IMR-90 (cell line): ENCODE measurements around the gene CERS6. TPM values are rescaled to one million over a fixed set of nuclear protein-coding genes. Genes with fewer than 3 reads are reported as not detected.

Experiments
- ATAC-seq: fragments of 200-7000 bp; cut with Tn5 transposase; 2 replicates; pipeline ENCODE4 v1.9.1; 2020; ENCODE audit warnings: low read depth, mild to moderate bottlenecking, moderate library complexity
- BruUV-seq: library from RNA; stranded (reverse); fragments of 400-500 nt; replicated peaks from 2 replicates; lab custom pipeline; 2021; lab: Mats Ljungman, UMichigan
- CTCF ChIA-PET: fragments of 300-600 bp; formaldehyde crosslinking; extraction: SDS; loops from one replicate; lab custom pipeline; 2021; ENCODE audit warnings: antibody characterized with exemption; lab: Yijun Ruan, JAX
- POLR2A ChIA-PET: fragments of 300-600 bp; sonication (Branson Sonifier 250); formaldehyde crosslinking; loops from one replicate; lab custom pipeline; 2022; ENCODE audit warnings: antibody characterized with exemption; ENCODE audit not compliant: unreplicated experiment; lab: Charles Lee
- DNase-seq: peaks from one replicate; pipeline ENCODE4 v3.0.0; 2013
- H2AFZ ChIP-seq: replicated peaks from 2 replicates; pipeline ENCODE3; 2013; ENCODE audit warnings: low read length, mild to moderate bottlenecking; ENCODE audit not compliant: poor library complexity
- H2AK5ac ChIP-seq: 2 replicates; pipeline ENCODE4 v1.6.1; 2013; ENCODE audit warnings: low read depth, low read length, inconsistent platforms
- H2AK9ac ChIP-seq: replicated peaks from 2 replicates; pipeline ENCODE3; 2013; ENCODE audit warnings: mild to moderate bottlenecking, low read depth, low read length, moderate library complexity; ENCODE audit not compliant: poor library complexity
- H2BK120ac ChIP-seq: 2 replicates; pipeline ENCODE4 v1.6.1; 2013; ENCODE audit warnings: low read depth, low read length, inconsistent platforms
- H2BK15ac ChIP-seq: 3 replicates; pipeline ENCODE4 v1.6.1; 2013; ENCODE audit warnings: low read depth, low read length, inconsistent platforms
- H2BK20ac ChIP-seq: 2 replicates; pipeline ENCODE4 v1.6.1; 2013; ENCODE audit warnings: low read depth, mild to moderate bottlenecking, inconsistent platforms, low read length, moderate library complexity
- H2BK5ac ChIP-seq: 2 replicates; pipeline ENCODE4 v1.6.1; 2013; ENCODE audit warnings: mild to moderate bottlenecking, low read depth, low read length, inconsistent platforms; ENCODE audit not compliant: poor library complexity, severe bottlenecking
- H3K14ac ChIP-seq: replicated peaks from 2 replicates; pipeline ENCODE4 v1.6.1; 2013; ENCODE audit warnings: low read depth, low read length, inconsistent platforms
- H3K18ac ChIP-seq: 2 replicates; pipeline ENCODE4 v1.6.1; 2013; ENCODE audit warnings: low read depth, low read length, control low read depth
- H3K23ac ChIP-seq: 2 replicates; pipeline ENCODE4 v1.6.1; 2013; ENCODE audit warnings: low read depth, low read length, inconsistent platforms
- H3K27ac ChIP-seq: 2 replicates; pipeline ENCODE4 v1.5.1; 2013; ENCODE audit warnings: mild to moderate bottlenecking, control low read depth, low read length; ENCODE audit not compliant: insufficient read depth
- H3K27me3 ChIP-seq: 2 replicates; pipeline ENCODE4 v1.6.1; 2013; ENCODE audit warnings: low read length; ENCODE audit not compliant: control insufficient read depth, insufficient read depth
- H3K36me3 ChIP-seq: 2 replicates; pipeline ENCODE4 v1.6.1; 2013; ENCODE audit warnings: low read length, mixed read lengths; ENCODE audit not compliant: control insufficient read depth, insufficient read depth
- H3K4ac ChIP-seq: 2 replicates; pipeline ENCODE4 v1.6.1; 2013; ENCODE audit warnings: low read depth, low read length, inconsistent platforms
- H3K4me1 ChIP-seq: 2 replicates; pipeline ENCODE4 v1.6.1; 2013; ENCODE audit warnings: low read length, mixed read lengths; ENCODE audit not compliant: control insufficient read depth, insufficient read depth
- H3K4me2 ChIP-seq: 2 replicates; pipeline ENCODE4 v1.6.1; 2013; ENCODE audit warnings: low read depth, mild to moderate bottlenecking, control low read depth, low read length, moderate library complexity
- H3K4me3 ChIP-seq: 2 replicates; pipeline ENCODE4 v1.5.1; 2013; ENCODE audit warnings: low read depth, mild to moderate bottlenecking, control low read depth, low read length, moderate library complexity; ENCODE audit not compliant: insufficient read depth
- H3K56ac ChIP-seq: 2 replicates; pipeline ENCODE4 v1.6.1; 2013; ENCODE audit warnings: low read length, inconsistent platforms; ENCODE audit not compliant: insufficient read depth; ENCODE audit errors: extremely low read depth
- H3K79me1 ChIP-seq, 2 experiments: 2 replicates each; pipeline ENCODE4 v1.6.1; 2013; ENCODE audit warnings: low read length in 2 of 2, inconsistent platforms in 1 of 2, low read depth in 1 of 2
- H3K9ac ChIP-seq: 2 replicates; pipeline ENCODE4 v1.6.1; 2013; ENCODE audit warnings: low read depth, low read length, control low read depth
- H3K9me1 ChIP-seq: 2 replicates; pipeline ENCODE4 v1.6.1; 2013; ENCODE audit warnings: low read length, inconsistent platforms; ENCODE audit not compliant: insufficient read depth
- H3K9me3 ChIP-seq: 2 replicates; pipeline ENCODE4 v1.6.1; 2013; ENCODE audit warnings: low read length; ENCODE audit not compliant: control insufficient read depth, insufficient read depth
- H4K20me1 ChIP-seq: 2 replicates; pipeline ENCODE4 v1.6.1; 2013; ENCODE audit warnings: low read length, inconsistent platforms; ENCODE audit not compliant: insufficient read depth
- H4K5ac ChIP-seq: 2 replicates; pipeline ENCODE4 v1.6.1; 2013; ENCODE audit warnings: mild to moderate bottlenecking, low read depth, low read length, control low read depth
- H4K8ac ChIP-seq, 2 experiments: 2 replicates each; pipeline ENCODE4 v1.6.1; 2013; ENCODE audit warnings: low read depth in 2 of 2, low read length in 2 of 2, control low read depth in 1 of 2, inconsistent platforms in 1 of 2
- H4K91ac ChIP-seq: 2 replicates; pipeline ENCODE4 v1.6.1; 2013; ENCODE audit warnings: low read depth, low read length, inconsistent platforms; ENCODE audit not compliant: insufficient read depth
- BHLHE40 ChIP-seq: fragments of 150-350 bp; IDR thresholded peaks from 2 replicates; pipeline ENCODE4 v1.6.1; 2016; ENCODE audit warnings: mild to moderate bottlenecking, low read depth, low read length
- CHD1 ChIP-seq: IDR thresholded peaks from 2 replicates; pipeline ENCODE4 v1.6.1; 2012; ENCODE audit warnings: low read depth, low read length, improper control_type of control experiment
- FOS ChIP-seq: fragments of 150-350 bp; IDR thresholded peaks from 2 replicates; pipeline ENCODE4 v1.6.1; 2016; ENCODE audit warnings: low read depth, low read length
- MAFK ChIP-seq: IDR thresholded peaks from 2 replicates; pipeline ENCODE4 v1.6.1; 2012; ENCODE audit warnings: low read depth, low read length, improper control_type of control experiment
- MAZ ChIP-seq: IDR thresholded peaks from 2 replicates; pipeline ENCODE4 v1.6.1; 2012; ENCODE audit warnings: low read depth, mild to moderate bottlenecking, low read length, improper control_type of control experiment, moderate library complexity, borderline replicate concordance
- MXI1 ChIP-seq: IDR thresholded peaks from 2 replicates; pipeline ENCODE4 v1.6.1; 2012; ENCODE audit warnings: low read depth, mild to moderate bottlenecking, low read length, moderate library complexity, borderline replicate concordance
- NFE2L2 ChIP-seq: fragments of 150-350 bp; IDR thresholded peaks from 2 replicates; pipeline ENCODE4 v1.6.1; 2016; ENCODE audit warnings: low read depth, mild to moderate bottlenecking, low read length
- POLR2A ChIP-seq: IDR thresholded peaks from 2 replicates; pipeline ENCODE4 v1.6.1; 2012; ENCODE audit warnings: mild to moderate bottlenecking, low read depth, low read length
- RAD21 ChIP-seq: IDR thresholded peaks from 2 replicates; pipeline ENCODE4 v1.6.1; 2012; ENCODE audit warnings: low read length, improper control_type of control experiment
- RCOR1 ChIP-seq: IDR thresholded peaks from 2 replicates; pipeline ENCODE4 v1.6.1; 2012; ENCODE audit warnings: mild to moderate bottlenecking, low read length, improper control_type of control experiment; ENCODE audit not compliant: insufficient replicate concordance
- RFX5 ChIP-seq: IDR thresholded peaks from 2 replicates; pipeline ENCODE4 v1.8.0; 2012; ENCODE audit warnings: low read depth, mild to moderate bottlenecking, low read length, moderate library complexity
- SMC3 ChIP-seq: fragments of 150-350 bp; IDR thresholded peaks from 2 replicates; pipeline ENCODE4 v1.6.1; 2016; ENCODE audit warnings: low read depth, mild to moderate bottlenecking, antibody characterized with exemption, low read length, moderate library complexity
- WGBS, 2 experiments: methylation state at CpG; one replicate each; pipeline versions ENCODE4 v1.1.5 to v1.1.7; 2013; ENCODE audit warnings: missing lambda C conversion rate in 2 of 2; ENCODE audit not compliant: insufficient read length in 1 of 2; ENCODE audit errors: extremely low coverage in 2 of 2; 5-methylcytosine and 5-hydroxymethylcytosine counted together
- dilution Hi-C: fragments of 300-500 bp; cut with HindIII; formaldehyde crosslinking; loops from one replicate; pipeline ENCODE4 v1.14.3; 2018; ENCODE audit warnings: low sequenced_read_pairs; ENCODE audit not compliant: unreplicated experiment
- in situ Hi-C: fragments of 300-500 bp; cut with MboI; formaldehyde crosslinking; loops from 3 replicates; pipeline ENCODE4 v1.14.3; 2019; ENCODE audit warnings: low sequenced_read_pairs, inconsistent platforms, mixed read lengths
- intact Hi-C: fragments of 100-400 bp; cut with micrococcal nuclease; formaldehyde crosslinking; loops from 2 replicates; pipeline ENCODE4 v1.10.0; 2022
- polyA plus RNA-seq, 3 experiments: library from polyadenylated mRNA; depleted of rRNA; stranded (reverse); fragments of >200 nt; gene quantifications; 2 replicates each; pipeline ENCODE4 v1.2.3, GENCODE V29; 2012; ENCODE audit warnings: low replicate concordance in 1 of 3
- total RNA-seq: library from RNA; depleted of rRNA; stranded (reverse); fragments of >200 nt; gene quantifications from 2 replicates; pipeline ENCODE4 v1.2.3, GENCODE V29; 2012
- TF ChIP-seq, protein P1 (sequence below): conservative IDR thresholded peaks from 2 replicates; pipeline ENCODE4 v1.5.1; 2012; ENCODE audit warnings: mild to moderate bottlenecking, low read depth, low read length, improper control_type of control experiment
- TF ChIP-seq, protein P2 (sequence below): fragments of 150-350 bp; IDR thresholded peaks from 2 replicates; pipeline ENCODE4 v1.6.1; 2016; ENCODE audit warnings: low read depth, mild to moderate bottlenecking, low read length, moderate library complexity, borderline replicate concordance
- TF ChIP-seq, protein P3 (sequence below): fragments of 150-350 bp; IDR thresholded peaks from 2 replicates; pipeline ENCODE4 v1.6.1; 2017; ENCODE audit warnings: mild to moderate bottlenecking, antibody characterized with exemption, low read length, low read depth

CERS6 gene
- total and polyA plus RNA-seq, 2 of the 4 experiments (the other 2 are of a cell fraction) = 2.1 to 5.7 TPM

DNA sequence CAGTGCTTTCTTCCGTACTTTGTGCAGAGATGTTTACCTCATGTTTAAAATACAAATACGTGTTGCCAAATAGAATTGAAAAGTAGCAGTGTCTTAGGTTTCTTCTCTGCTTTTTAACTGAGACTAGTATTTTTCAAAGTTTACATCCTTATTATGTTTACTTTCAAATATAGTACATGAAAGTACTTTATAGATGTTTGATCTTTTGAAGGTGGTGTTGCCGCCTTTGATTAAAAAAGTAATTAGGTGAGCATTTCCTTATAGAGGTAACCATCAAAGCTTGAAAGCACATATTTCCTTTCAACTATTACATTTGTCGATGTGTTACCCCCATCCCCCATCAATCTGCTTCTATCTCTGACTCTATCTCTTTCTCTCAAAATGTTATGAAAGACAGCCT lies 87.0 kb downstream of the CERS6 start:
- Histone ChIP-seq H3K4me1 (peaks cover 2% of the 10 kb centered on the region), H2BK120ac (no peak overlapping the region), H3K4me2 (no peak overlapping the region), H3K27me3 (no peaks in the 10 kb centered on the region), H3K4ac (no peak overlapping the region), H3K9me3 (peaks cover 4% of the 10 kb centered on the region; the same call in 1 of the 2 replicates), H3K14ac (no peak overlapping the region), H3K23ac (no peak overlapping the region), H3K27ac (no peak overlapping the region), H2BK20ac (no peak overlapping the region), H3K4me3 (no peak overlapping the region), H2BK5ac (no peak overlapping the region), H4K20me1 (no peaks in the 10 kb centered on the region), H3K56ac (no peak overlapping the region), H3K79me1 (no peaks in the 10 kb centered on the region), H2AK9ac (no peak overlapping the region), H3K9me1 (no peaks in the 10 kb centered on the region), H4K91ac (no peak overlapping the region), H3K9ac (no peak overlapping the region), H4K8ac (no peak overlapping the region), H2BK15ac (no peak overlapping the region), H3K18ac (no peak overlapping the region), H2AK5ac (no peak overlapping the region), H3K36me3 (no peaks in the 10 kb centered on the region), H4K5ac (no peak overlapping the region), H2AFZ (no peak overlapping the region)
- BruUV-seq = no TSS peak
- intact Hi-C loops = no loop called here
- WGBS, 2 experiments = no CpG with 5 or more reads among the region's 4 CpGs
- dilution Hi-C loops = no loop called here
- DNase-seq (no peak), ATAC-seq (no peak)
- POLR2A ChIA-PET = no interaction called here
- in situ Hi-C loops = no loop called here
- TF ChIP-seq FOS (no peak), RAD21 (no peak), RCOR1 (no peak), MXI1 (no peak), MAZ (no peak), BHLHE40 (no peak), POLR2A (no peak), RFX5 (no peak), SMC3 (no peak), CHD1 (no peak), NFE2L2 (no peak), MAFK (no peak)
- TF ChIP-seq, protein P1, sequence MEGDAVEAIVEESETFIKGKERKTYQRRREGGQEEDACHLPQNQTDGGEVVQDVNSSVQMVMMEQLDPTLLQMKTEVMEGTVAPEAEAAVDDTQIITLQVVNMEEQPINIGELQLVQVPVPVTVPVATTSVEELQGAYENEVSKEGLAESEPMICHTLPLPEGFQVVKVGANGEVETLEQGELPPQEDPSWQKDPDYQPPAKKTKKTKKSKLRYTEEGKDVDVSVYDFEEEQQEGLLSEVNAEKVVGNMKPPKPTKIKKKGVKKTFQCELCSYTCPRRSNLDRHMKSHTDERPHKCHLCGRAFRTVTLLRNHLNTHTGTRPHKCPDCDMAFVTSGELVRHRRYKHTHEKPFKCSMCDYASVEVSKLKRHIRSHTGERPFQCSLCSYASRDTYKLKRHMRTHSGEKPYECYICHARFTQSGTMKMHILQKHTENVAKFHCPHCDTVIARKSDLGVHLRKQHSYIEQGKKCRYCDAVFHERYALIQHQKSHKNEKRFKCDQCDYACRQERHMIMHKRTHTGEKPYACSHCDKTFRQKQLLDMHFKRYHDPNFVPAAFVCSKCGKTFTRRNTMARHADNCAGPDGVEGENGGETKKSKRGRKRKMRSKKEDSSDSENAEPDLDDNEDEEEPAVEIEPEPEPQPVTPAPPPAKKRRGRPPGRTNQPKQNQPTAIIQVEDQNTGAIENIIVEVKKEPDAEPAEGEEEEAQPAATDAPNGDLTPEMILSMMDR = no peak
- TF ChIP-seq, protein P2, sequence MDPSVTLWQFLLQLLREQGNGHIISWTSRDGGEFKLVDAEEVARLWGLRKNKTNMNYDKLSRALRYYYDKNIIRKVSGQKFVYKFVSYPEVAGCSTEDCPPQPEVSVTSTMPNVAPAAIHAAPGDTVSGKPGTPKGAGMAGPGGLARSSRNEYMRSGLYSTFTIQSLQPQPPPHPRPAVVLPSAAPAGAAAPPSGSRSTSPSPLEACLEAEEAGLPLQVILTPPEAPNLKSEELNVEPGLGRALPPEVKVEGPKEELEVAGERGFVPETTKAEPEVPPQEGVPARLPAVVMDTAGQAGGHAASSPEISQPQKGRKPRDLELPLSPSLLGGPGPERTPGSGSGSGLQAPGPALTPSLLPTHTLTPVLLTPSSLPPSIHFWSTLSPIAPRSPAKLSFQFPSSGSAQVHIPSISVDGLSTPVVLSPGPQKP = no peak
- TF ChIP-seq, protein P3, sequence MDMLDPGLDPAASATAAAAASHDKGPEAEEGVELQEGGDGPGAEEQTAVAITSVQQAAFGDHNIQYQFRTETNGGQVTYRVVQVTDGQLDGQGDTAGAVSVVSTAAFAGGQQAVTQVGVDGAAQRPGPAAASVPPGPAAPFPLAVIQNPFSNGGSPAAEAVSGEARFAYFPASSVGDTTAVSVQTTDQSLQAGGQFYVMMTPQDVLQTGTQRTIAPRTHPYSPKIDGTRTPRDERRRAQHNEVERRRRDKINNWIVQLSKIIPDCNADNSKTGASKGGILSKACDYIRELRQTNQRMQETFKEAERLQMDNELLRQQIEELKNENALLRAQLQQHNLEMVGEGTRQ = no peak
- CTCF ChIA-PET = interaction anchor here (0.7 kb wide), 1 partner anchor 8 kb away, joined by 3 read pairs; no protein-coding TSS in a partner anchor
